ENCODE results near the gene PATE3. TPM values are rescaled to one million over a fixed set of nuclear protein-coding genes. Genes with fewer than 3 reads are reported as not detected.

The PATE3 gene
- total RNA-seq = not detected

GRCh38 chr11:125787827-125788226, at the start of gene PATE3:
TSS of gene PATE3 (plus strand) at chr11:125788127. CDS start at chr11:125788152, 25 bp downstream.
- H3K36me3 Mint-ChIP-seq (ENCODE audit: low read depth) = no peaks in the 10 kb centered on the region
- ATAC-seq = no peak
- H3K4me1 Mint-ChIP-seq (ENCODE audit: low read depth) = no peaks in the 10 kb centered on the region
- H3K27ac Mint-ChIP-seq = no peak within 1 kb of the TSS
- H3K27me3 Mint-ChIP-seq (ENCODE audit: low read depth) = peaks cover 13% of the 10 kb centered on the region
- CTCF ChIA-PET = no interaction called here
- H3K4me3 Mint-ChIP-seq = no peak within 1 kb of the TSS
- H3K9me3 Mint-ChIP-seq (ENCODE audit: insufficient read depth) = no peaks in the 10 kb centered on the region
- POLR2A ChIA-PET = no interaction called here
- no peak for DNase-seq

- H3K4me3 Mint-ChIP-seq = no peak overlapping the region
- H3K9me3 Mint-ChIP-seq (ENCODE audit: insufficient read depth) = no peaks in the 10 kb centered on the region
- DNase-seq (no peak), ATAC-seq (no peak)
- ChIA-PET POLR2A (no interaction called here), CTCF (no interaction called here)
- H3K27me3 Mint-ChIP-seq (ENCODE audit: low read depth) = peaks cover 28% of the 10 kb centered on the region
- H3K4me1 Mint-ChIP-seq (ENCODE audit: low read depth) = no peaks in the 10 kb centered on the region
- H3K36me3 Mint-ChIP-seq (ENCODE audit: low read depth) = no peaks in the 10 kb centered on the region
- no peak overlapping the region for H3K27ac Mint-ChIP-seq
Observed at GRCh38 chr11:125740617-125741016, 47.3 kb upstream of the PATE3 start.

DNA sequence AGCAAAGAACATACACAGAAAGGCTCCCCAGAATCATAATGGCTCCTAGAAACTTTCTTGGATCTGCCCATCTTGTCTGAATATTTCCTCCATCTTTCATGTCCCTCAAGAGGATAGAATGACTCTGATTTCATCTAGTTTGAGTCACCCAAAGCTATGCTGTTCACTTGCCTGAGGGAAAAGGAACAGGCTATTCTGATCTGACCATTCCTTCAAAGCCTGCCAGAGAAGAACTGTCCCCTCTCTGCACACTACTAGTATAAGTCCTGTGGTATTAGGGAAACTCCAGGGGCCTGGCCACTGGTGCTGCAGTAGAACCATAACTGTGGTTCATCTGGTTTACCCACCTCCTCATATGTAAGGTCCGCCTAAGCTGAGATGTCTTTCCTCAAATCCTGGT, 44.2 kb upstream of the PATE3 start:
- H3K4me1 Mint-ChIP-seq (ENCODE audit: low read depth) = no peaks in the 10 kb centered on the region
- ChIA-PET POLR2A (no interaction called here), CTCF (no interaction called here)
- no peak for ATAC-seq
- peaks cover 15% of the 10 kb centered on the region for H3K27me3 Mint-ChIP-seq (ENCODE audit: low read depth)
- H3K9me3 Mint-ChIP-seq (ENCODE audit: insufficient read depth) = no peaks in the 10 kb centered on the region
- H3K36me3 Mint-ChIP-seq (ENCODE audit: low read depth) = no peaks in the 10 kb centered on the region
- no peak for DNase-seq
- H3K27ac Mint-ChIP-seq = no peak overlapping the region
- no peak overlapping the region for H3K4me3 Mint-ChIP-seq

DNA sequence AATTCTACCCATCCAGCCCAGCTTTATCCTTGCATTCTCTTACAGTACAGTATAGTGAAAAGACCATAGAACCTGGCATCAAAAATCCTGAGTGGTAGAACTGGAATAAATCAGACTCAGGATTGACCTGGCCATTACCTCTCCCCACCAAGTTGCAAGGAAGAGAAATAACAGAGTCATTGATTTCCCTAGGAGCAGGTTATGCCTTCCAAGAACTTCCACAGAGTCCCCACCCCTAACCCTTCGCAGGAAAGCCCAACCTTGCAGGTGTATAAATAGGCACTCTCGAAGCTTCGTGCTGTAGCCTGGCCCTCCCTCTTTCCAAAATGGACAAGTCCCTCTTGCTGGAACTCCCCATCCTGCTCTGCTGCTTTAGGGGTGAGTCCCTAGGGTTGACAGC, 41.9 kb upstream of the PATE3 start, which contains the start of gene PATE1:
PATE1 (plus strand) TSS at position 301 of the 400 bp plus-strand sequence; CDS start at position 327, 26 bp downstream.
- Mint-ChIP-seq H3K9me3 (ENCODE audit: insufficient read depth) (no peaks in the 10 kb centered on the region), H3K4me1 (ENCODE audit: low read depth) (no peaks in the 10 kb centered on the region), H3K27me3 (ENCODE audit: low read depth) (peaks cover 10% of the 10 kb centered on the region), H3K27ac (no peak within 1 kb of the TSS), H3K4me3 (no peak within 1 kb of the TSS), H3K36me3 (ENCODE audit: low read depth) (no peaks in the 10 kb centered on the region)
- ChIA-PET POLR2A (no interaction called here), CTCF (no interaction called here)
- DNase-seq (no peak), ATAC-seq (no peak)

DNA sequence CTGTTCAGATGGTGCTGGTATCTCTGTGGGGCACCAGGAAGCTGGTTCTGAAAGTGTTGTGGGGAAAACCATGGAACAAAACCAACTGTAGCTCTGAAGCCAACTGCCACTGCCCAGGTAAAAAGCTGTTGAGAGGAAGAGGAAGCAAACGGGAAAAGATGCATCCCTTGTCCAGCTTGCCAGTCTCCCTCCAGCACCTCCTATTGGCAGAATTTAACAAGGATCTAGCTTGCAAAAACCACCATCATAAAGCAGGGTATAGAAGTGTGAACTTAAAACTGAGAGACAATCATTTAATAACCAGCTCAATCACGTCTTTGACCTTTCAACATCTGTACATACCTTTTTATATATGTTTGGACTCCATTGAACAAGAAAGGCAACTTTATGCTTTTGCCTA, 37.3 kb upstream of the PATE3 start:
- Mint-ChIP-seq H3K36me3 (ENCODE audit: low read depth) (no peaks in the 10 kb centered on the region), H3K9me3 (ENCODE audit: insufficient read depth) (no peaks in the 10 kb centered on the region), H3K4me1 (ENCODE audit: low read depth) (no peaks in the 10 kb centered on the region), H3K4me3 (no peak overlapping the region), H3K27ac (no peak overlapping the region), H3K27me3 (ENCODE audit: low read depth) (peaks cover 5% of the 10 kb centered on the region)
- POLR2A ChIA-PET = no interaction called here
- CTCF ChIA-PET = no interaction called here
- ATAC-seq = no peak
- DNase-seq = no peak

- Mint-ChIP-seq H3K9me3 (ENCODE audit: insufficient read depth) (no peaks in the 10 kb centered on the region), H3K27me3 (ENCODE audit: low read depth) (peaks cover 14% of the 10 kb centered on the region), H3K4me1 (ENCODE audit: low read depth) (no peaks in the 10 kb centered on the region), H3K4me3 (no peak overlapping the region), H3K36me3 (ENCODE audit: low read depth) (no peaks in the 10 kb centered on the region), H3K27ac (no peak overlapping the region)
- ATAC-seq = no peak
- CTCF ChIA-PET = no interaction called here
- POLR2A ChIA-PET = no interaction called here
- DNase-seq = no peak
Observed at GRCh38 chr11:125756050-125756449, 31.9 kb upstream of the PATE3 start.

DNA sequence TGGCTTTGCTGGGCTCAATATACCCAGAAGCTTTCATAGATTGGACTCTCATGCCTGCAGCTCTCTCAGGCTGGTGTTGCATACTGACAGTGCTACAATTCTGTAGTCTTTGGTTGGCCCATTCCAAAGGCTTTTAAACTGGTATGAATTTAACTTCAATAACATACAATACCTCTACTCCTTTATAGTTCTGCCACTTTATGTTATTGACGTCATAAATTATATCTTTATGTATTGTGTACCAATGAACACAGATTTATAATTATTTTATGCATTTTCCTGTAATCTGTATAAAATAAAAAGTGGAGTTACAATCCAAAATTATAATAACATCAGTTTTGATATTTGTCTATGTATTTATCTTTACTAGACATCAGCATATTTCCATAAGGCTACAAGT, 25.5 kb upstream of the PATE3 start:
- ATAC-seq (no peak), DNase-seq (no peak)
- Mint-ChIP-seq H3K36me3 (ENCODE audit: low read depth) (no peaks in the 10 kb centered on the region), H3K27me3 (ENCODE audit: low read depth) (peaks cover 12% of the 10 kb centered on the region), H3K27ac (no peak overlapping the region), H3K4me3 (no peak overlapping the region), H3K4me1 (ENCODE audit: low read depth) (no peaks in the 10 kb centered on the region), H3K9me3 (ENCODE audit: insufficient read depth) (no peaks in the 10 kb centered on the region)
- POLR2A ChIA-PET = no interaction called here
- CTCF ChIA-PET = no interaction called here

DNA sequence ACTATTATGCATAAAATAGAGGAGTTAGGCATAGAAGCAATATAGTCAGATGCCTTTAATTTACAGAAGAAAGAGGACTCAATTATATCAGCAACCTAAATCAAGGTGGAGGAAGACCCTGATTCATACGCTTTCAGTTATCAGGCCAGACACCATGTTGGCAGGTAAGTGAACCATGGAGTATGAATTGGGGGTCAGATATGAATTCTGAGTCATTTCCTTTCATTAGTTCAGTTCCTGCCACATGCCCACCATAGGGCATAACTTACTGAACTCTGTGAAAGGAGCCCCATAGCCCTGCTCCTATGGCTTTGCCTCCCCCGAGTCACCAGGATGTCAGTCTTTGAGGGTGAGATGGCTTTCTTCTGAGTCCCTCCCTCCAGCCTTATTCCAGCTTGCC, 24.4 kb upstream of the PATE3 start:
- ATAC-seq (no peak), DNase-seq (no peak)
- Mint-ChIP-seq H3K36me3 (ENCODE audit: low read depth) (no peaks in the 10 kb centered on the region), H3K4me1 (ENCODE audit: low read depth) (no peaks in the 10 kb centered on the region), H3K4me3 (no peak overlapping the region), H3K9me3 (ENCODE audit: insufficient read depth) (no peaks in the 10 kb centered on the region), H3K27me3 (ENCODE audit: low read depth) (peaks cover 15% of the 10 kb centered on the region), H3K27ac (no peak overlapping the region)
- ChIA-PET CTCF (no interaction called here), POLR2A (no interaction called here)

DNA sequence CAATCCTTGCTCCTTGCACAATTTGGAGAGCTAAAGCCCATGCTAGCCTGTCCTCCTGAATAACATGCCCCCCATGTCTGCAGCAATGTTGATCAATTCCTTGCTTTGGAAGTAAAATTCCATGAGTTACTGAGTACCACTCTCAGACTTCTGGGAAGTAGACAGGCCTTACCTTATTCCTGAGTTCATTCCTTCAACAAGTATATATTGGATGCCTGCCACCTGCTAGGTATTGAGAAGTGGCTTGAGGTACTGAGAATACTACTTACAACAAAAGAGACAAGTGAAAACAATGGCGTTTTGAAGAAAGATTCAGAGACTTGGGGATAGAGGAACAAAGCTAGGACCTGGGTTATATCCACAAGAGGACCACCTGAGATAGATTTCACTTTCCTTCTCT, 21.7 kb upstream of the PATE3 start:
- Mint-ChIP-seq H3K27me3 (ENCODE audit: low read depth) (peaks cover 10% of the 10 kb centered on the region), H3K9me3 (ENCODE audit: insufficient read depth) (no peaks in the 10 kb centered on the region)
- CTCF ChIA-PET = no interaction called here

DNA sequence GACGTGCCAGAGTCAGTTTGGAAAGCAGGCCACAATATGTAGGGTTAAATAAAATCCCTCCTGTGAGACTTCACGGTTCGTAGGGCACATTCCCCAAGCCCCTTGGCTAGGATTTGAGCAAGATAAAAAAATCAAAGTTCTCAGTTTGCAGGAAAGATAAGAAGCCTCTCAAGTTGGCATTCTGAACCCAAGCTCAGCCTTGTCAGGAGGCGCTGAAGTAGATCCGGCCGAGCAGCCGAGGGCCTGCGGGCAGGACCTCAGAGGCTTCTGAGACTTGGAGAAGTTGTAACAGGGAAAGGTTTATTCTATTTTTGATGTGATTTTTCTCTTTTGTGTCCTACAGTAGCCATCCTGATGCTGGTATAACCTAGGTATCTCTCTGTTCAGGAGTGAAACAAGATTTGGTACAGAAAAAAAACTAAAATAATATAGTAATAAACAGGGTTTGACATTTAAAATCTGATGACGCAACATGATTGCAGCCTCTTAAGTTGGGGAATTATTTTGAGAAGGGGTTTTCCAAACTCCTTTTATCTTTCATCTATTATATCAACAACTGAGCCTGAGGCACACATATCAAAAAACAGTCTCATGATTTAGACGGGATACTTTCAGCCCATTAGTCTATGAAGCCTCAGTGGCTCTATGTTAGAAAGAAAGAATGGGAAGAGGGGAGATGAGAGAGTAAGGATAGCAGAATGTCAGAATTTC, 19.4 kb upstream of the PATE3 start:
- ChIA-PET POLR2A (no interaction called here), CTCF (interaction anchor here (0.6 kb wide), 1 partner anchor 45 kb away, joined by 3 read pairs; no protein-coding TSS in a partner anchor)
- no peaks in the 10 kb centered on the region for H3K9me3 Mint-ChIP-seq (ENCODE audit: insufficient read depth)
- H3K27me3 Mint-ChIP-seq (ENCODE audit: low read depth) = peaks cover 10% of the 10 kb centered on the region
- ATAC-seq (no peak), DNase-seq (no peak)
- H3K4me3 Mint-ChIP-seq = no peak overlapping the region
- H3K4me1 Mint-ChIP-seq (ENCODE audit: low read depth) = no peaks in the 10 kb centered on the region
- H3K27ac Mint-ChIP-seq = no peak overlapping the region
- no peaks in the 10 kb centered on the region for H3K36me3 Mint-ChIP-seq (ENCODE audit: low read depth)

More for the DNA sequence above, 21.7 kb upstream of the PATE3 start:
- Mint-ChIP-seq H3K4me3 (no peak overlapping the region), H3K36me3 (ENCODE audit: low read depth) (no peaks in the 10 kb centered on the region), H3K27ac (no peak overlapping the region), H3K4me1 (ENCODE audit: low read depth) (no peaks in the 10 kb centered on the region)
- no peak for ATAC-seq
- POLR2A ChIA-PET = no interaction called here
- no peak for DNase-seq

GRCh38 chr11:125770583-125770982, 17.3 kb upstream of the PATE3 start:
- Mint-ChIP-seq H3K9me3 (ENCODE audit: insufficient read depth) (no peaks in the 10 kb centered on the region), H3K27me3 (ENCODE audit: low read depth) (peaks cover 10% of the 10 kb centered on the region), H3K4me1 (ENCODE audit: low read depth) (no peaks in the 10 kb centered on the region), H3K4me3 (no peak overlapping the region), H3K36me3 (ENCODE audit: low read depth) (no peaks in the 10 kb centered on the region), H3K27ac (no peak overlapping the region)
- CTCF ChIA-PET = no interaction called here
- DNase-seq (no peak), ATAC-seq (no peak)
- POLR2A ChIA-PET = no interaction called here

DNA sequence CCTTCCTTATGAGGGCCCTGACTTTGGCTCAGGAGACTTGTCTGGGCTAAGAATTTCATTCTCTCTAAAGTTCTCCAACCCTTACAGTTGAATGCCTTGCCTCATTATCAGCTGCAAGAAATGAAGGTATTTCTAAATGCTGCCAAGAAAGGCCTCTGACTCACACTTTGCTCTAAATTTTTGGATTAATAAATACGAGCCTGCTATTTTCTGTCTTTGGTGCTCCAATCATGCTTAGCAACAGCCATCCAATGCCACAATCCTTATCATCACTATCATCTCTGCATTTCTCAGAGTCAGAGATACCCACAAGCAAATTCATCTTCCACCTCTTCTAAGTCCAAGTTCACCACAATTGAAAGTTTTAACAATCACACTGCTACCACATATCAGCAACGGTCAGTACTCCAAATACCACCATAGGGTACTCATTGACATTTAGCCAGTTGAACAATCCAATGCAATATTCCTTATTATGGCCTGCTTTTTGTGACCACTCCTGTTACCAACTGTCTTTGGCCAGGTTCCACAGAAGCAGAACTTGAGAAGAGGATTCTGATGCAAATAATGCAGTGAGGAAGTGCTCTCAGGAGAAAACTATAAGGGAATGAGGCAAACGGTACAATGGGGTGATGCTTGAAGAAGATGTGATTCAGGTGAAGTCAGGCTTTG, 15.0 kb upstream of the PATE3 start:
- no peak overlapping the region for H3K27ac Mint-ChIP-seq
- POLR2A ChIA-PET = no interaction called here
- H3K36me3 Mint-ChIP-seq (ENCODE audit: low read depth) = no peaks in the 10 kb centered on the region
- no peak overlapping the region for H3K4me3 Mint-ChIP-seq
- DNase-seq (no peak), ATAC-seq (no peak)
- H3K9me3 Mint-ChIP-seq (ENCODE audit: insufficient read depth) = no peaks in the 10 kb centered on the region
- H3K4me1 Mint-ChIP-seq (ENCODE audit: low read depth) = no peaks in the 10 kb centered on the region
- CTCF ChIA-PET = no interaction called here
- H3K27me3 Mint-ChIP-seq (ENCODE audit: low read depth) = peaks cover 13% of the 10 kb centered on the region

- H3K4me3 Mint-ChIP-seq = no peak overlapping the region
- no peaks in the 10 kb centered on the region for H3K36me3 Mint-ChIP-seq (ENCODE audit: low read depth)
- POLR2A ChIA-PET = no interaction called here
- H3K27ac Mint-ChIP-seq = no peak overlapping the region
- no peak for ATAC-seq
- no peak for DNase-seq
- H3K4me1 Mint-ChIP-seq (ENCODE audit: low read depth) = no peaks in the 10 kb centered on the region
- CTCF ChIA-PET = no interaction called here
- H3K27me3 Mint-ChIP-seq (ENCODE audit: low read depth) = peaks cover 10% of the 10 kb centered on the region
- H3K9me3 Mint-ChIP-seq (ENCODE audit: insufficient read depth) = no peaks in the 10 kb centered on the region
Observed at GRCh38 chr11:125773516-125773915, 14.4 kb upstream of the PATE3 start.

Data from activated CD8-positive, alpha-beta T cell treated with anti-CD3 and anti-CD28 coated beads, Interleukin-2, amount 10 ng/mL, durations not matched to agents 7 days and 5 days (primary cell).